GM12874 (cell line): ENCODE data around the gene GNG7.

ENCODE experiments used
- TF ChIP-seq, protein P1 (sequence below): IDR thresholded peaks from 2 replicates; pipeline ENCODE4 v1.5.1; 2011; ENCODE audit warnings: low read depth, mild to moderate bottlenecking, control low read depth, low read length, moderate library complexity; ENCODE audit not compliant: insufficient read depth

GNG7 gene

GRCh38 chr19:2732157-2732725 is 29.7 kb upstream of the GNG7 start:
- TF ChIP-seq, protein P1, sequence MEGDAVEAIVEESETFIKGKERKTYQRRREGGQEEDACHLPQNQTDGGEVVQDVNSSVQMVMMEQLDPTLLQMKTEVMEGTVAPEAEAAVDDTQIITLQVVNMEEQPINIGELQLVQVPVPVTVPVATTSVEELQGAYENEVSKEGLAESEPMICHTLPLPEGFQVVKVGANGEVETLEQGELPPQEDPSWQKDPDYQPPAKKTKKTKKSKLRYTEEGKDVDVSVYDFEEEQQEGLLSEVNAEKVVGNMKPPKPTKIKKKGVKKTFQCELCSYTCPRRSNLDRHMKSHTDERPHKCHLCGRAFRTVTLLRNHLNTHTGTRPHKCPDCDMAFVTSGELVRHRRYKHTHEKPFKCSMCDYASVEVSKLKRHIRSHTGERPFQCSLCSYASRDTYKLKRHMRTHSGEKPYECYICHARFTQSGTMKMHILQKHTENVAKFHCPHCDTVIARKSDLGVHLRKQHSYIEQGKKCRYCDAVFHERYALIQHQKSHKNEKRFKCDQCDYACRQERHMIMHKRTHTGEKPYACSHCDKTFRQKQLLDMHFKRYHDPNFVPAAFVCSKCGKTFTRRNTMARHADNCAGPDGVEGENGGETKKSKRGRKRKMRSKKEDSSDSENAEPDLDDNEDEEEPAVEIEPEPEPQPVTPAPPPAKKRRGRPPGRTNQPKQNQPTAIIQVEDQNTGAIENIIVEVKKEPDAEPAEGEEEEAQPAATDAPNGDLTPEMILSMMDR: no peak

DNA sequence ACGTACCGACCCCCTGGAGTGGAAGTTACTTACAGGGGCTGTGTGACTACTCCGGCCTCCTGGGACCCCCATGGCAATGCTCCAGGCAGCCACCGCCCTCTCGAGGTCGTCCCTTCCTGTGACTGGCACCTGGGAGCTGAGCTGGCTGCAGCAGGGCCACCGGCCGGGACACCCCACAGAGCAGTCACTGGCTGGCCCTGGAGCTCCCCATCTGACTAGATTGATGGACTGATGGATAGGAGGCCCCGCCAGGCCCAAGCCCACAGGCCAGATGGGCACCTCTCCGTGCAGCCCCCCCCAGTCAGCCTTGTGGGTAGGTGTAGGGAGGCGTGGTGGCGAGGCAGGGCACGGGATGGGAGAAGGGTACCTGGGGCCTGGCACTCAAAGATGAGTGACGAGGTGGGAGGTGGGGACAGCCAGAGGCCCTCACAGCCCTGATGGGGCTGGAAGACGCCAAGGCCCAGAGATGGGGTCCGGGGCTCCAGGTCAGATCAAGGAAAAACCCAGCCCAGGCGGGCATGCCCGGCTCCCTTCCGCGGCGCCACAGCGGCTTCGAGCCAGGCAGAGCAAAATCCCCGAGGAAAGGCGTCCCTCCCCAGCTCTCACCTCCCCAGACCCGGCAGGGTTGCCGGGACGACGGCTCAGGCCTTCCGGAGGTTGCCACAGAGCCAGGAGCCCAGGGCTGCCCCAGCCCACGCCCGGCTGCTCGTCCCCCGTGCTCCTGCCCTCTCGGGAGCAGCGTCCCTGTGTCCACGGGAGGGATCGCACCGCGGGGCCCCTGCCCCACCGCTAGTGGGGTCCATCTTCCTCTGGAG is 28.9 kb upstream of the GNG7 start:
- TF ChIP-seq, protein P1: no peak

- TF ChIP-seq, protein P1: no peak
These were observed 27.7 kb upstream of the GNG7 start for GRCh38 chr19:2729943-2730818.

DNA sequence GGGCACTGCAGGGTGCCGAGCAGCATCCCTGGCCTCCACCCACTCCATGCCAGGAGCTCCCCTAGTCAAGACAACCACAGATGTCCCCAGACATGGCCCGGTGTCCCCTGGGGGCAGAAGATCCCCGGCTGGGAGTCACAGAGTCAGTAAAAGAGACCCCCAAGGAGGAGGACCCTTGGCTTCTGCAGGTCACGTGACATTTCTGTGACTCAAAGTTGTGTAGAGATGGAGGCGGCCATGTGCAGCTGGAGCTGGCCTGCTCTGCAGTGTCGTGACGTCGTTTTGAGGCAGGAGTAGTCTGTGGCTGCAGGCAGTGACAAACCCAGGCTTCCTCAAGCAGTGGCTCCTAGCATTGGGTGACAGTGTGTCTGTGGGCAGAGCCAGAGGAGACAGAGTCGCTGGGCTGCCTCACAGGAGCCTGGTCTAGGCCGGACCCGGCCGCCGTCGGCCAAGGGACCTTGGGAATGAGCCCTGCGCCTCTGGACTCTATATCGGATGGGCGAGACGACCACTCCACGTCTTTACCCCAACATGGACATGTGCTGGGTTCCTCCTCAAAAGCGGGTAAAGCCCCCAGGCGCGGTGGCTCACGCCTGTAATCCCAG is 26.4 kb upstream of the GNG7 start:
- TF ChIP-seq, protein P1: no peak

DNA sequence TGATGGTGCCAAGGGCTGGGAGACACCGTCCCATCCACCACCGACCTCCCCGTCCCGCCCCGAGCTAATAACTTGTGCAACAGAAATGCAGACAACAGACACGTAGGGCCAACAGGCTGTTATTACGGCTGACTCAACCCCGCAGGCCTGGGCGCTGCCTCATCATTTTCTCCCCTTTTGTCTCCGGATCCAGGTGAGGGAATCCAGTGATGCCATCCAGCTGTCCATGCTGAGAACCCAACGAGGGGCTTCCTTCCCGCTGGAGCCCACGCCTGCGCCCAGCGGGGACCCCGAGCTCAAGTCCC is 25.1 kb upstream of the GNG7 start:
- TF ChIP-seq, protein P1: no peak

DNA sequence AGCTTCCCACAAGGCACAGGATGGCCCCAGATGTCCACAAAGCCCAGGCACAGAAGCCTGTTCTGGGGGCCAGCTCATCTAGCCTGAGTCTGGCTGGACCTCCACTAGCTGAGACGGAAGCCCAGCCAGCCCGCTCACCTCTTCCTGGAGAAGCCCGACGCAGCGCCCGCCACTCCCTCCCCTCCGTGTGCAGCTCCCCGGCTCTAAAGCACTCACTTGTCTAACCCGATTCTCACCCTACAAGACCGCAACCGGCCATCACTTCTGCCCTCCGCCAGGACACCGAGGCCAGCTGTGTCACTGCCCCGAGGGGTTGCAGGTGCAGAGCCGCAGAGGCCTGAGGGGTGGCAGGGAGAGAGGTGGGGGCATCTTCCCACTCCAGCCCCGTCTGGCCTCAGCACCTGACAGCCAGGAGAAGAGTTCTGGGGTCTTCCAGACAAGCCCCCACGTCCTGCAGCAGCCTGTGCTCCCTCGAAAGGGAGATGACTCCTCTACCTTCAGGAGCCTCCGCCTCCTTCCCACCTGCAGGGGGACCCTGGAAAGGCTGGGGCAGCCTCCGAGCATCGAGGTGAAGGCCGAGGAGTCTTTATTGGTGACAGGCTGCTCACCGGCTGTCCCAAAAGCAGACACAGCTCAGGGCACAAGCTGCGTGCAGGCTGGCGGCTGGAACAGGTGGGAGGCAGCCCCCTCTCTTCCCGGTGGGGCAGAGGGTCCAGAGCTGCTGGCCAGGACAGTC is 24.6 kb upstream of the GNG7 start:
- TF ChIP-seq, protein P1: no peak
